ENCODE measurements around the gene SRCIN1.

Gene SRCIN1

DNA sequence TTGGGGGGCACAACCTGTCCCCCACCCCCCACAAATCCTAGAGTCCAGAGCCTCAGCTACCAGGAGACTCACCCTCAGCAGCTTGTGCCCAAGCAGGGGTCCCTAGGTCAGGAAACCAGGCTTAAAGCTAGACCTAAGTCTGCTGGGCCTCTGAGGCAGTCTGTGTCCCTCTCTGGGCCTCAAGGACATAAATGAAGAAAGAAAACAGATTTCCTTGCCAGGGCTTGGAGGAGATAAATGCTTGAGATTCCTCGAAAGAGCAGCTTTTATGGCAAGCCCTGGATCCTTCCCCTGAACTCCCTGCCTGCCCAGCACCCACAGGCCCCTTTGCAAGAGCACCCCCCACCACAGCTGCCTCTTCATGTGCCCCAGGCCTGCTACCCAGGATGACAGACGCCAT is 3.3 kb downstream of the SRCIN1 start:
- intact Hi-C loops (cut with DNase I), result no loop called here
- DNase-seq, result no peak

DNA sequence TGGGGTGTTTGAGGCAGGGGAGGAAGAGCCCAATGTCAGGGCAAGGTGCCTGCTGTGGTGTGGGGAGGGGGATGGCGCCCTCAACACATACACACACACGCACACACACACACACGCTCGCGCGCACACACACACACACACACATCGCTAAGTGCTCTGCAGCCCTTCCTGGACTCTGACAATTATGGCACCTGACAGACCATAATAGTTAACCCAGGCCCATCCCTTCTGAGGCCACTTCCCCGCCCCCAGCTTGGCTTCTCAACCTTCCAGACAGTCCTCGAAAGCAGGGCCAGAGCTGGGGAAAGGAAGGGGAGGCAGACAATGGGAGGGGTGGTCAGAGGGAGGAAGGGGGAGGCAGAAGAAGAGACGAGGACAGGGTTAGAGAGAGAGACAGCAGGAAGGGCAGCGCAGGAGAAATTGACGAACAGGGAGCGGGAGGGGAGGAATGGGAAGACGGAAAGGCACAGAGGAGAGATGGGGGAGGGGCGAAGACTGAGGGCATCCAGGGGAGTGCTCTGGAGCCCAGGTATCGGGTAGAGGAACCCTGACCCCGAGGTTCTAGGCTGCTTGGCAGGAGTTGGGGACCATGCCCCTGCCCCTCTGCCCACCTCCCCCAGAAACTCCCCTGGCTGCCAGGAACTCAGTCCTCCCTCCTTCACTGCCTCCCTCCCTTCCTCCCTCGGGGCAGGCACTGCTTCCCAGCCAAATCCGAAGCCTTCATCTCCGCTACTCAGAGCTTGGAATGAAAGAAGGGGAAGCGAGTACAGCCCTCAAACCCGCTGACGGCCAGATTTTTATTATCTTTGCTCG is 4.0 kb downstream of the SRCIN1 start:
- DNase-seq, result peak in 1 of 42 donors; percentile 64
- intact Hi-C loops (cut with DNase I), result no loop called here

DNA sequence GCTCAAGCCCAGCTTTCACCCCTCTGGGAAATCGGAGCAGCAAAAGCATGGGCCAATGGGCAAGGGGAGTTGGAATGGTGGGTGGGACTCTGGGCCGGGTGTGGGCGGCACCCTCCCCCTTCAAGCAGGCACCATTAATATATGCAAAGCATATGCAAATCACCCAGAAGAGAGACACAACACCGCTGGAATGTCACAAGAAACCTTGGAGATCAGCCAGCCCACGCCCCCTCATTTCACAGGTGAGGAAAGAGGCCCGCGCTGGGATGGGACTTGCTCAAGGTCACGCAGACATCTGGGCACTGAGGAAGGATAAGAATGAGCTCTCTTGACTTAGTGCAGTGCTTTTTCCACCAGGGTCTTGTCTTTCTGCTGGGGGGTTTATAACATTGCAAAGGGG is 4.8 kb downstream of the SRCIN1 start:
- intact Hi-C loops (cut with DNase I), result no loop called here
- peak in 18 of 42 donors; percentile 31 to 73 (median 52) for DNase-seq

DNA sequence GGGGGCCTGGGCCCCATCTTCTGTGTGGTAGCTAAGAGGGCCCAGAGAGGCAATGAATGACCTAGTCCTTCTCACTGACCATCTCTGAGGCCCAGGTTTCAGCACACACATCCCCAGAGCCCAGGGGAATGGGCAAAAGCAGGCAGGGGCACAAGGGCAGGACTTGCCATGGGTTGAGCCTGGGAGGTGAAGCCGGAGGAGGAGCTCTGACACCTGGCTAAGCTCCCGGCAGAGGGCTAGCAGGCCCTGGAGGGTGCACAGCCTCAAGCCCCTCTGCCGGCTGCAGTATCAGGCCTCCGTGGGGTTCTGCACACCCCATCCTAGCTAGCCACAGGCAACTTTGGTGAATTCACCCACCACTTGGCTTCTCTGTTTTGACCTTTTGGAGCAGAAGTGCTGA is 5.3 kb downstream of the SRCIN1 start:
- intact Hi-C loops (cut with DNase I), result no loop called here
- DNase-seq, result no peak

- intact Hi-C loops (cut with DNase I), result no loop called here
- no peak for DNase-seq
Measured at GRCh38 chr17:38599398-38599856, 6.3 kb downstream of the SRCIN1 start.

GRCh38 chr17:38598995-38599394 is 6.8 kb downstream of the SRCIN1 start:
- DNase-seq, result no peak
- intact Hi-C loops (cut with DNase I), result no loop called here

GRCh38 chr17:38598536-38598935 is 7.2 kb downstream of the SRCIN1 start:
- peak in 41 of 42 donors; percentile 43 to 90 (median 71) for DNase-seq
- intact Hi-C loops (cut with DNase I), result no loop called here

DNA sequence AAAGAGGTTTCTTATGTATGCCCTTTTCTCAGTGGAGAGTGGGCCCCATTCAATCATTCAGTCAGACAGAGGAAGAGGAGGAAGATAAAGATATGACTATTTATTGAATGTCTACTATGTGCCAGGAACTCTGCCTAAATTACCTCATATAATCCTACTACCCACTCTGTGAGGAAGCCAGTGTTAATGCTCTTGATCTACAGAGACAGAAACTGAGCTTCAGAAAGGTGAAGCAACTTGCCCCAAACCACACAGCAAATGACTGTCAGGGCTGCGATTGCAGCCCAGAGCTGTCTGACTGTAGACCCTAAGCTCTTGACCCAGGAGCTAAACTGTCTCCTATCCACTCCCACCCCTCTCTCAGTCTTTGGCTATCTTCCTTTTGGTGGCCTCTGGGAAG is 8.4 kb downstream of the SRCIN1 start:
- intact Hi-C loops (cut with DNase I), result no loop called here

DNA sequence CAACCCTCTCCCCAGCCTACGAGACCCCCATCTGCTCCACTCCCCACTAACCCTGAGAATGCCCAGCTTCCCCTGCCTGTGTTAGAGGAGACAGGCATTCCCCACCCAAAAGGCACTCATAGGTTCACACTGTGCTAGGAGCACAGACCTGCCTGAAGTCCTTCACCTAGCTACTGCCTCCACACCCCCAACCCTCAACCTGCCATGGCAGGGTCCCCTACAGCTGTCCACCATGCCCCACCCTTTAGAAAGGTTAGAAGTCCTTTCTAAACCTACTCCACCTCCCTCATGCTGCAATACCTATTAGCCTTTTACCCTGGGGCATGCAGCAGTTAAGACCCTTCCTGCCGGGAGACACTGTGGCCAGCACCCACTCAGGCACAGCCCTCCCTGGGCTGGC is 9.1 kb downstream of the SRCIN1 start:
- DNase-seq, result no peak
- intact Hi-C loops (cut with DNase I), result no loop called here

More for the DNA sequence above, 8.4 kb downstream of the SRCIN1 start:
- DNase-seq, result no peak

GRCh38 chr17:38595892-38596291 is 9.9 kb downstream of the SRCIN1 start:
- no peak for DNase-seq
- intact Hi-C loops (cut with DNase I), result no loop called here

- no peak for DNase-seq
- intact Hi-C loops (cut with DNase I), result no loop called here
Measured at GRCh38 chr17:38594152-38594551, 11.6 kb downstream of the SRCIN1 start.

DNA sequence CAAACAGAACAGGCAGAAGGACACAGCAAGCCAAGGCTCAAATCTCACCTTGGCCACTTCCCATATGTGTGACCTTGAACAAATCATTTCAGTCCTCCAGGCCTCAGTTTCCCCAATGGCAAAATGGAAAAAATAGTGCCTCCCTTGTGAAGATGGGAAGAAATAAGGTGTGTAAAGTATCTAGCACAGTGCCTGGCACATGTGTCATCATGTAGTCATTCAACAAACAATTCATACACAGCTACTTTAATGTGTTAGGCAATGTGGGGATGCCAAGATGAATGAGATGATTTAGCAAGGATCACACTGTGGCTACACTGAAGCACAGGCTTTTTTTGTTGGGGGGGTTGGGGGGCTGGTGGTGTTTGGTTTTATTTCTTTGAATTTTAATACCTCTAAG is 13.3 kb downstream of the SRCIN1 start:
- no peak for DNase-seq
- intact Hi-C loops (cut with DNase I), result no loop called here

GRCh38 chr17:38591759-38592241 is 14.0 kb downstream of the SRCIN1 start:
- peak in 1 of 42 donors; percentile 54 for DNase-seq
- intact Hi-C loops (cut with DNase I), result no loop called here

DNA sequence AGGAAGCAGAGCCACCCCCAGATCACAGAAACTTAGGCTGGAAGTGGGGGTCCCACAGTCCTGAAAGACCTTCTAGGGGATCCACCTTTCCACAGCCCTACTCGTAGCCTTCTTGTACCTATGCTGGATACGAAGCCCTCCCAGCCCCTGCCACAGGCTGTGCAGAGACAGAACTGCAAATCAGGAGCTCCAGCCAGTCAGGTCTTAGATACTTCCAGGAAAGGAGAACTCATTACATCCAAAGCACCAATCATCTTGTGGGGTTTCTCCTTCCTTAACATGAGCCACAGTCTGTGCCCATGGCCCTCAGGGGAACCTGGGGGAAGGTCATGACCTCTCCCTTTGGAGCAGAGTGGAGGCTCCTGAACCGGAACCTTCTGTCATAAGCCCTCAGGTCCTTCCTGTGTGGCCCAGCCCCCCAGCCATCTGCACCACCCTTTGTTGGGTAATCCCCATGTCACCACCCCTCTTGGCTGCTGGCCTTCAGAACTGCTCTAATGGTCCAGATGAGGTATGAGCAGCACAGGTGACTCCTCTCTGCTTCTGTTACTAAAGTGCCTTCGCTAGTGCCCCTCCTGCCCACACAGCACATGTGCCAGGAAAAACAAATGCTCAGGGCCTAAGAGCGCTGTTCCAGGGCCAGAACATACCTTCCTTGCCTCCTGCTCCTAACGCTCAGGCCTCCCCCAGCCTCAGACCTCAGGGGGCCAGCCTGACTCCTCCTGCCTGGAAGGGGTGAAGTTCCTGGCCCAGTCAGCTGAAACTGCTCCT is 14.6 kb downstream of the SRCIN1 start:
- no peak for DNase-seq
- intact Hi-C loops (cut with DNase I), result no loop called here

DNA sequence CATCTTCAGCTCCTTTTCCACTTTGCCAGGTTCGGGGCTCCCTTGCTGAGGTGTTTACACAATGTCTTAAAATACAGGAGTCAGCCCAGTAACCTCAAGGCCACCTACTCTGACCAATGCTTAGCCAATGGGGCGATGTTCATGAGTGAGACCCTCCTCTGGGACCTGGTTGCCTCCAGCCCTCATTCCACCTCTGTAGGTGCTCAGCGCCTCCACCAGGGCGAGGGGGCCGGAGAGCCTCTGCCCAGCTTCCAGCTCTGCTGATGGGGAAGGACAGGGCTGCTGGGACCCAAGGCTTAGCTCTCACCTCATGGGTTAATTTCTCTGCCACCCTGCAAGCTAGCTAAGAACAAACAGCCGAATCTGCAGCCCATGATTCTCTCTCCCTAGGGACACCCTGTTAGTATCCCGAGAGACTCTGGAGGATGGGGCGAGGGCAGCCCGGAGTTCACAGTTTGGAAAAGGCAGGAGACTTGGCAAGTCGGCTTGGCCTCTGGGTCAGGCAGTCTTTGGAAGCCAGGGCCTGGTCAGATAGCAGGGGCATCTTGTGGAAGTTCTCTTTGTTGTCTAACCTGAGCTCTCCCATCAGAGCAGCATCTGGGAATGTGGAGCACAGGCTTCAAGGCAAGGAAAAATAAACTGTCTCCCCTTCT is 16.2 kb downstream of the SRCIN1 start:
- no peak for DNase-seq
- intact Hi-C loops (cut with DNase I), result no loop called here

GRCh38 chr17:38588788-38589174 is 17.0 kb downstream of the SRCIN1 start:
- DNase-seq, result no peak

DNA sequence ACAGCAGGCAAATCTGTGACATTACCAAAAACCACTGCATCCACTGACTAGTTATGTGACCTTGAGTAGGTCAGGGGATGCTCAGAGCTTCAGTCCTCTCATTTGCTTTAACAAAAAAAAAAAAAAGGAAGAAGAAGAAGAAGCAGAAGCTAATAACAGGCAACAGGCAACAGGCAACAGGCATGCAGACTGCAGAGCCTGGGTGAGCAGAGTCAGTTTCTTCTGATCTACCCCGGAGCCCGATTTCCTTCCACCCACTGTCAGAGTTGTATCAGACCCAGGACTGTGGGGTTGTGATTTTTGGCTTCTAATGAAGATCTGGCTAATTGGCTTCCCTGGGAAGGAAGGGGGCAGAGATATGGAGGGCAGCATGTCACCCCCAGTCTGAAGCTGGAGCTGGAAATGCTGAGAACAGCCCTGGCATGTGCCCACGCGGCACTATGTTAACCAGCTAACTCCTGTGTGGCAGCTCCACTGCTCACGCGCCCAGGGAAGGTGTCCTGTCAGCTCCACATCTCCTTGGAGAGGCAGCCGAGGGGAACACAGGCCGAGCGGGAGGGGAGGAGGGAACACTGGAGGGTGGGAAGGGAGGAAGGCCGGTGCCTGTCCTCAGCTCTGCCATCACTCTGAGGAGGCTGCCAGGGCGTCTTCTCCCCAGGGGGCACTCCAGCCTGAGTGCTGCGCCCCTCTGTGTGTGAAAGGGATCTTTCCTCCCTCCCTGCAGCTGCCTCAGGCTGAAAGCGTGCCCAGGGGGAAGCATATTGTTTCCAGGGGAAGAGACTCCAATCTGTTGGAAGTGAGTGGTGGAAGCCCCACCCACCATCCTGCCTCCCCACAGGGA is 17.6 kb downstream of the SRCIN1 start:
- intact Hi-C loops (cut with DNase I), result no loop called here
- peak in 11 of 42 donors; percentile 34 to 75 (median 53) for DNase-seq

More at GRCh38 chr17:38588788-38589174, 17.0 kb downstream of the SRCIN1 start:
- intact Hi-C loops (cut with DNase I), result no loop called here

DNA sequence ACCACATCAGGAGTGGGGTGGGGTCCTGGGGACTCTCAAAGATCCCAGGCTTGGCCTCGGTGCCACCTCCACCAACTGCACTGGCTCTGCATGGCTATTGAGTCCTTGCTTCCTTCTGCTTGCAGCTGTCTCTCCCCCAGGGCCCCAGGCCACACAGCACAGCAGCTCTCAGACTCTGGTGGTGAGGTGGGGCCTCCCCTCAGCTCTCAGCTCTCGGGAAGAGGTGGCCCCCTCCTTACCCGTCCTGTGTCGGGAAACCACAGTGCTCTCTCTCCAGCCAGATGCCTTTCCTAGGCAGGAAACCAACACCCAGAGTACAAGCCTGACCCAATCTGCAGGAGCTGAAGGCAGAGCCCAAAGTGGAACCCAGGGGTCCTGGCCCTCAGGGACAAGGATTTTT is 18.5 kb downstream of the SRCIN1 start:
- intact Hi-C loops (cut with DNase I), result no loop called here
- DNase-seq, result no peak

- intact Hi-C loops (cut with DNase I), result no loop called here
- no peak for DNase-seq
Measured at GRCh38 chr17:38586788-38587187, 19.0 kb downstream of the SRCIN1 start.
